HepG2 (cell line): ENCODE data around the gene C9orf50. TPM values are rescaled to one million over a fixed set of nuclear protein-coding genes. Genes with fewer than 3 reads are reported as not detected.

Source experiments
- FIP1L1 ChIP-seq: fragments of 200-400 bp; formaldehyde crosslinking; IDR thresholded peaks from 2 replicates; pipeline ENCODE4 v1.6.1; 2018; ENCODE audit warnings: low read depth, mild to moderate bottlenecking, low read length, moderate library complexity, borderline replicate concordance; ENCODE audit not compliant: insufficient read depth
- HCFC1 ChIP-seq: fragments of 150-350 bp; IDR thresholded peaks from 2 replicates; pipeline ENCODE4 v1.6.1; 2014; ENCODE audit warnings: low read depth, low read length
- MAFG ChIP-seq: sonication (generic); formaldehyde crosslinking; IDR thresholded peaks from 2 replicates; pipeline ENCODE4 v1.5.1; 2020; ENCODE audit warnings: mild to moderate bottlenecking, missing genetic modification reagents
- SP2 ChIP-seq: sonication (generic); formaldehyde crosslinking; IDR thresholded peaks from 2 replicates; pipeline ENCODE4 v1.5.1; 2020; ENCODE audit warnings: mild to moderate bottlenecking, missing genetic modification reagents
- ZBTB7B ChIP-seq: sonication (generic); formaldehyde crosslinking; IDR thresholded peaks from 2 replicates; pipeline ENCODE4 v1.4.0; 2020; ENCODE audit warnings: missing genetic modification reagents
- ZC3H13 ChIP-seq: sonication (generic); formaldehyde crosslinking; IDR thresholded peaks from 2 replicates; pipeline ENCODE4 v1.8.1; 2023; ENCODE audit warnings: mild to moderate bottlenecking, missing genetic modification reagents, moderate library complexity
- ZNF101 ChIP-seq: sonication (generic); formaldehyde crosslinking; IDR thresholded peaks from 2 replicates; pipeline ENCODE4 v1.4.0; 2020; ENCODE audit warnings: mild to moderate bottlenecking, low read depth, missing genetic modification reagents, borderline replicate concordance
- ZNF333 ChIP-seq: sonication (generic); formaldehyde crosslinking; IDR thresholded peaks from 2 replicates; pipeline ENCODE4 v1.4.0; 2020; ENCODE audit warnings: mild to moderate bottlenecking, missing genetic modification reagents, borderline replicate concordance
- ZNF615 ChIP-seq: sonication (generic); formaldehyde crosslinking; IDR thresholded peaks from 2 replicates; pipeline ENCODE4 v1.5.0; 2020; ENCODE audit warnings: mild to moderate bottlenecking, missing genetic modification reagents, borderline replicate concordance
- ZNF619 ChIP-seq: sonication (generic); formaldehyde crosslinking; IDR thresholded peaks from 2 replicates; pipeline ENCODE4 v1.4.0; 2020; ENCODE audit warnings: mild to moderate bottlenecking, missing genetic modification reagents
- polyA plus RNA-seq, 8 experiments: library from polyadenylated mRNA; depleted of rRNA in 3 of 8; stranded (reverse) in 7 of 8; unstranded in 1 of 8; fragments of >200 nt; fragmentation: Illumina TruSeq in 4 of 8; extraction: Trizol in 4 of 8; gene quantifications; 2 replicates each; pipeline versions ENCODE4 v1.2.1 to v1.2.3, GENCODE V29; 2011 to 2016; ENCODE audit warnings: low read depth in 4 of 8, missing spikeins in 1 of 8, mixed read lengths in 1 of 8; ENCODE audit not compliant: insufficient read depth in 1 of 8
- total RNA-seq, 5 experiments: library from RNA; depleted of rRNA; stranded (reverse); fragments of >200 nt; fragmentation: Illumina TruSeq; extraction: Trizol; gene quantifications; 2 replicates each; pipeline ENCODE4 v1.2.3, GENCODE V29; 2016; ENCODE audit warnings: low read depth in 1 of 5
- TF ChIP-seq, protein P1 (sequence below): sonication (generic); formaldehyde crosslinking; IDR thresholded peaks from 2 replicates; pipeline ENCODE4 v1.8.0; 2022; ENCODE audit warnings: missing genetic modification reagents, mild to moderate bottlenecking, moderate library complexity, borderline replicate concordance
- TF ChIP-seq, protein P2 (sequence below): sonication (generic); formaldehyde crosslinking; IDR thresholded peaks from 2 replicates; pipeline ENCODE4 v1.8.0; 2022; ENCODE audit warnings: mild to moderate bottlenecking, missing genetic modification reagents, moderate library complexity
- TF ChIP-seq, protein P3 (sequence below), 2 experiments: sonication (generic) in 1 of 2; formaldehyde crosslinking in 1 of 2; IDR thresholded peaks; 2 replicates each; pipeline versions ENCODE4 v1.4.0 to v1.6.1; 2016 to 2020; ENCODE audit warnings: borderline replicate concordance in 1 of 2, low read depth in 1 of 2, mild to moderate bottlenecking in 1 of 2, missing genetic modification reagents in 1 of 2
- TF ChIP-seq, protein P4 (sequence below), 2 experiments: sonication (generic) in 1 of 2; formaldehyde crosslinking in 1 of 2; IDR thresholded peaks; 2 replicates each; pipeline versions ENCODE4 v1.5.1 to v1.6.1; 2011 to 2020; ENCODE audit warnings: borderline replicate concordance in 1 of 2, low read depth in 1 of 2, low read length in 1 of 2, mild to moderate bottlenecking in 1 of 2, missing genetic modification reagents in 1 of 2, moderate library complexity in 1 of 2
- TF ChIP-seq, protein P5 (sequence below): sonication (generic); formaldehyde crosslinking; IDR thresholded peaks from 2 replicates; pipeline ENCODE4 v1.5.0; 2020; ENCODE audit warnings: missing genetic modification reagents

C9orf50 gene
- total and polyA plus RNA-seq, 2 of the 13 experiments (the other 11 are each of a cell fraction or from before 2014, with no cell fraction given): not detected

DNA sequence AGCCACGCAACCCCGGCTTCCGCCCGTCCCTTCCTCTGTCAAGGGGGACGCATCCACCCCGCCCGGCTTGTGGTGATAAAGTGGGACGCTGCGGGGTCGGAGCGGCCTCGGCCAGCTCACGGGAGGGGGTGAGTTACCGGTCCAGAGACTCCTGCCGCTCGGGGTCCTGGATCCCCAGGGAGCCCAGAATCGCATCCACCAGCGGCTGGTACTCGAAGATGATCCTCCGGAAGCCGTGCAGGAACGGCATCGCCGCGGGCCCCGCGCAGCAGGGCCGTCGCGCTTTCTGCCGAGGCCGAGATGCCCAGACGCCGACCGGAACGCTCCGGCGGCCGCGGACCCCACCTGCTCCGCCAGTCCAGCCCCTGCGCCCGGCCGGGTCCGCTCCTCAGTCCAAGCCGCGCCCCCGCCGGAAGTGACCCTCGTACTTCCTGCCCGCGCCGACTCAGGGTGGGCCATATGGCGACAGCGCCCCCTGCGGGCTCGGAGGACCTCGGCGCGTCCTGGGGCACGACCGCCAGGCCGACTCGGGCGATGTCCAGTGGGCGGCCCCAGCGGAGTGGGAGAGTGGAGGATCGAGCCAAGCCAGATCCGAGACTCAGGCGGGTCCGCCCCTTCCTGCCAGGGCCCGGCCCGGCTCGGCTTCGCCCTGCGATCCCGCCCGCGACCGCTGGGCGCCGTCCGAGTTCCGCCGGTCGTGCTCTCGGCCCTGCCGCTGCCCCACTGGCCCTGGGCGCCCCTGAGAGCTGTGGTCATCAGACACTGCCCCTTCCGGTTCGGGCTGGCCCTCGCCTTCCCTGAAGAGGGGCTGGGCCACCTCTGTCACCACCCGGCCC is 21.1 kb upstream of the C9orf50 start, which contains the start of gene ASB6 (continued):
- TF ChIP-seq, protein P1, sequence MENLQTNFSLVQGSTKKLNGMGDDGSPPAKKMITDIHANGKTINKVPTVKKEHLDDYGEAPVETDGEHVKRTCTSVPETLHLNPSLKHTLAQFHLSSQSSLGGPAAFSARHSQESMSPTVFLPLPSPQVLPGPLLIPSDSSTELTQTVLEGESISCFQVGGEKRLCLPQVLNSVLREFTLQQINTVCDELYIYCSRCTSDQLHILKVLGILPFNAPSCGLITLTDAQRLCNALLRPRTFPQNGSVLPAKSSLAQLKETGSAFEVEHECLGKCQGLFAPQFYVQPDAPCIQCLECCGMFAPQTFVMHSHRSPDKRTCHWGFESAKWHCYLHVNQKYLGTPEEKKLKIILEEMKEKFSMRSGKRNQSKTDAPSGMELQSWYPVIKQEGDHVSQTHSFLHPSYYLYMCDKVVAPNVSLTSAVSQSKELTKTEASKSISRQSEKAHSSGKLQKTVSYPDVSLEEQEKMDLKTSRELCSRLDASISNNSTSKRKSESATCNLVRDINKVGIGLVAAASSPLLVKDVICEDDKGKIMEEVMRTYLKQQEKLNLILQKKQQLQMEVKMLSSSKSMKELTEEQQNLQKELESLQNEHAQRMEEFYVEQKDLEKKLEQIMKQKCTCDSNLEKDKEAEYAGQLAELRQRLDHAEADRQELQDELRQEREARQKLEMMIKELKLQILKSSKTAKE: 0 out of 2 replicates have a peak, but pooled peaks have one; percentile 12
- TF ChIP-seq ZNF333 (CRISPR knock-in tag) (no peak), ZNF615 (CRISPR knock-in tag) (no peak), HCFC1 (peak; percentile 65), ZC3H13 (peak; percentile 96), FIP1L1 (no peak), ZNF619 (0 out of 2 replicates have a peak, but pooled peaks have one; percentile 67), MAFG (CRISPR knock-in tag) (no peak), ZBTB7B (CRISPR knock-in tag) (peak; percentile 79), ZNF101 (CRISPR knock-in tag) (no peak), SP2 (peak; percentile 81)
- TF ChIP-seq, protein P2, sequence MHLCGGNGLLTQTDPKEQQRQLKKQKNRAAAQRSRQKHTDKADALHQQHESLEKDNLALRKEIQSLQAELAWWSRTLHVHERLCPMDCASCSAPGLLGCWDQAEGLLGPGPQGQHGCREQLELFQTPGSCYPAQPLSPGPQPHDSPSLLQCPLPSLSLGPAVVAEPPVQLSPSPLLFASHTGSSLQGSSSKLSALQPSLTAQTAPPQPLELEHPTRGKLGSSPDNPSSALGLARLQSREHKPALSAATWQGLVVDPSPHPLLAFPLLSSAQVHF (CRISPR knock-in tag): peak; percentile 60; the same call in 1 of the 2 replicates
- TF ChIP-seq, protein P3, sequence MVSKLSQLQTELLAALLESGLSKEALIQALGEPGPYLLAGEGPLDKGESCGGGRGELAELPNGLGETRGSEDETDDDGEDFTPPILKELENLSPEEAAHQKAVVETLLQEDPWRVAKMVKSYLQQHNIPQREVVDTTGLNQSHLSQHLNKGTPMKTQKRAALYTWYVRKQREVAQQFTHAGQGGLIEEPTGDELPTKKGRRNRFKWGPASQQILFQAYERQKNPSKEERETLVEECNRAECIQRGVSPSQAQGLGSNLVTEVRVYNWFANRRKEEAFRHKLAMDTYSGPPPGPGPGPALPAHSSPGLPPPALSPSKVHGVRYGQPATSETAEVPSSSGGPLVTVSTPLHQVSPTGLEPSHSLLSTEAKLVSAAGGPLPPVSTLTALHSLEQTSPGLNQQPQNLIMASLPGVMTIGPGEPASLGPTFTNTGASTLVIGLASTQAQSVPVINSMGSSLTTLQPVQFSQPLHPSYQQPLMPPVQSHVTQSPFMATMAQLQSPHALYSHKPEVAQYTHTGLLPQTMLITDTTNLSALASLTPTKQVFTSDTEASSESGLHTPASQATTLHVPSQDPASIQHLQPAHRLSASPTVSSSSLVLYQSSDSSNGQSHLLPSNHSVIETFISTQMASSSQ (IDR thresholded peaks at IDR 0.05; ENCODE audit: low read depth): no peak
- TF ChIP-seq, protein P3 (CRISPR knock-in tag; IDR thresholded peaks at IDR 0.05; ENCODE audit: borderline replicate concordance): peak; percentile 74; the same call in 1 of the 2 replicates
- TF ChIP-seq, protein P4, sequence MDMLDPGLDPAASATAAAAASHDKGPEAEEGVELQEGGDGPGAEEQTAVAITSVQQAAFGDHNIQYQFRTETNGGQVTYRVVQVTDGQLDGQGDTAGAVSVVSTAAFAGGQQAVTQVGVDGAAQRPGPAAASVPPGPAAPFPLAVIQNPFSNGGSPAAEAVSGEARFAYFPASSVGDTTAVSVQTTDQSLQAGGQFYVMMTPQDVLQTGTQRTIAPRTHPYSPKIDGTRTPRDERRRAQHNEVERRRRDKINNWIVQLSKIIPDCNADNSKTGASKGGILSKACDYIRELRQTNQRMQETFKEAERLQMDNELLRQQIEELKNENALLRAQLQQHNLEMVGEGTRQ (IDR thresholded peaks at IDR 0.05; ENCODE audit: low read depth, low read length): no peak
- TF ChIP-seq, protein P4 (CRISPR knock-in tag; IDR thresholded peaks at IDR 0.05; ENCODE audit: borderline replicate concordance): no peak
- TF ChIP-seq, protein P5, sequence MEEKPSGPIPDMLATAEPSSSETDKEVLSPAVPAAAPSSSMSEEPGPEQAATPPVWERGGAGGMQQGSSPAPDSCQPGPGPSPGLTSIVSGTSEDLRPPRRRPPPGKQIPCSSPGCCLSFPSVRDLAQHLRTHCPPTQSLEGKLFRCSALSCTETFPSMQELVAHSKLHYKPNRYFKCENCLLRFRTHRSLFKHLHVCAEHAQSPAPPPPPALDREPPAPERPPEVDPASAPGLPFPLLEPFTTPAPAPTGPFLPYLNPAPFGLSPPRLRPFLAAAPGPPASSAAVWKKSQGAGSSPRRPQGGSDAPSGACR (CRISPR knock-in tag): 0 out of 2 replicates have a peak, but pooled peaks have one; percentile 5
